HUDEP-2 (cell line): ENCODE results near the gene SORBS1.

Experiments
- DNase-seq, 76 experiments: peaks; one replicate each; lab custom pipeline; 2025; ENCODE audit not compliant: unreplicated experiment in 76 of 76; lab: John Stamatoyannopoulos, UW

SORBS1 gene

DNA sequence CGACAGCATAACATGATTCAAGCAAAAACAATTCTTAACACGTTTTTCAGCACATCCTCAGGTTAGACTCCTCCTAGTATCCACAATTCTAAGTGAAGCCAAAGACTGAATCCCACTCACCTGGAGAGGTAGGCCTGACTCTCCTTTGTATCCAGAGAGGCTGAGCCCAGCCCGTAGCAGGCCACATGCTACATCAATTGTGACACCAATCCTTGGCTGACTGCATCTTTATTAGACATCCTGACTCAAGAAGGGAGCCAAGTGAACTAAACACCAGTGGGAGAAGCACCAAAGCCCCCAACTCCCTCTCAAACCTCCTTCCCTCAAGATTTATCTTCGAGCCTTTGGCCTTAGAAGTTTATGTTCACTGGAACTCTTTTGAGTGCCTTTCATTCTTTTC is 144.9 kb downstream of the SORBS1 start:
- DNase-seq: no peak

GRCh38 chr10:95415621-95416031 is 145.5 kb downstream of the SORBS1 start:
- no peak for DNase-seq

- no peak for DNase-seq
Observed at GRCh38 chr10:95414844-95415485, 146.2 kb downstream of the SORBS1 start.

GRCh38 chr10:95414016-95414830 is 146.9 kb downstream of the SORBS1 start:
- DNase-seq: no peak

- DNase-seq: no peak
Observed at GRCh38 chr10:95413588-95413987, 147.6 kb downstream of the SORBS1 start.

DNA sequence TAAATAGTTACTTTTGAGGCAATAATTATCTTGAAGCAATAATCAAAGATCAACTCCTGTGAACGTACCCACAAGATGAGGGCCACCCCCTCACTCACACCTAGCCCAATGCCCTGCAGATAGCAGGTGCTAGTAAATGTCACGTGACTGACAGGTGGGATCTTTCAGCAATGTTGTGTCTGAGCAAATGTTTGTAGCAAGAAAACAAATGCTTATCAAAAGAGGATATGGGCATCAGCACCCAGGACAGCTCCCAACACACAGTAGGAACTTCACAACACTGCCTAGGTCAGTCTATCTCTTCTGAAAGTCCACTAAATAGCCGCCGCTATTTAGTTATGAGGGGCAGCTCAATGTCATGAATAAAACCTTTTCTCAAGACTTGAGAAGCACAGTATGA is 149.5 kb downstream of the SORBS1 start:
- peak in 2 of 76 experiments; percentile 1 to 2 for DNase-seq

DNA sequence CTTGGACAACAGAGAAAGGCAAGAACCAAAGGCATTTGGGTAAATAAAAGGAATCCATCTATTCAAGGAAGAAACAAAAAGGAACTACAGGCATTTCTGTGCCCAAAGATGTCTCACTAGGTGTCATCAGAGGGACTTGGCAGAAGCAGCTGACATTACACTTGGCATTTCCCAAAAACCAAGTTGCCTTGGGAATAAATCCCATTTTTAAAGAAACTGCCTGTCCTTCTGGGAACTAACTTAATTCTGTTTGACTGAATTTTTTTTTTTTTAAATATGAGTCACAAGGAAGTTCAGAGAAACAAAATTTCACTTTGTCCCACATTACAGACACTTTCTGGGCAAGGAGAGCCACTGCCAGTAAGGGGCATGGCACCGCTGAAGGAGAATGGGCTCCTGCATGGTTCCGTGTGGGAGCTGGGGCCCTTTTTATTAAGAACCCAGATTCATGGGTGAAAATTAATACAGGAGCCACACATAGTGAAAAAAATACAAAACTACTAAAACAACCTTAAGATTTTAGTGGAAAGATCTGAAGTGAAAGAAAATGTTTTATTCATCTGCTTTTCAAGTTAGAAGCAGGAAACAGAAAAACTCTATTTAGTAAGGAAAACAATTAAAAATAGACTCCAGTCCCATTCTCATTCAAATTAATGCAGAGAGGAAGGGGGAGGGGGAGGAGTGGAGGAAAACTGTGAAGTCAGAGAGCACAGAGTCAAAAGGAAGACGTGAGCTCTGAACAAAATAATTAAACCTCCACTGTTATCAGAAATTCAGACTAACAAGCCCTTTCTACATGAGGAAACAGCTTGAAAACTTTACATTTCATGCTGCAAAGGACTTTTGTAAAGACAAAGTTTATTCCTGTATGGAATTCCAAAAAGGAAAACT is 151.9 kb downstream of the SORBS1 start:
- DNase-seq: no peak

DNA sequence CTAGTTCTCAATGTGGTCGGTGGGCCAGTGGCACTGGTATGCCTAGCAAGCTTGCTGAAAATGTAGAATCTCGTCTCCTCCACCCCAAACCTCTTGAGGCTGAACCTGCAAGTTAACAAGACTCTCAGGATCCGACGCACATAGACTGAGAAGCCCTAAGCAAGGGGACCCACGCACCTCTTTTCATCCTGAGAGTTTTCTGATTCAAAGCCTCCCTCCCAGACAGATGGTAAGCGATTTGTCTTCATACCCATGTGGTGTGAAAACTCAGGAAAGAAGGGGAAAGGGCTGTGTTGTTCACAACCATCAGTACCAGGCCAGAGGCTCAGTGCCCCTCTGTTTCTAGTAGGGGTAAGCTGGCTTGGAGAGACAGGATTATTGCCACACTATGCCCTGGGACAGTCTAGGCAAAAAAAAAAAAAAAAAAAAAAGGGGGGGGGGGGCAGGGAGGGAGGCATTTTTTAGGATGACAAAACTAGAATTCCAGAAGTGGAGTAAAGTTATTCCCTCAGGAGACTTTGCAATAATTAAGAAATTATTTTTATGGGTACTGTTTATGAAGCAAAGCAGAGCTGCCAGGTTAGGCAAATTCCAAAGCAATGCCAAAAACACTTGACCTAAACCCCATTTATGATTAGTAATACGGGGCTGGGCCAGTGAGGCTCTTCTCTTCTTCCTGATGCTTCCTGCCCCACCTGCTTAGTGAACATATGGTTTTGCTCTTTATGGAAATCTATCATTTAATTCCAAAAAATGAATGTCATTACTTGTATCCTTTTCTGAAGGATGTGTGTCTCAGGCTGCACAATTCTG is 152.8 kb downstream of the SORBS1 start:
- no peak for DNase-seq

DNA sequence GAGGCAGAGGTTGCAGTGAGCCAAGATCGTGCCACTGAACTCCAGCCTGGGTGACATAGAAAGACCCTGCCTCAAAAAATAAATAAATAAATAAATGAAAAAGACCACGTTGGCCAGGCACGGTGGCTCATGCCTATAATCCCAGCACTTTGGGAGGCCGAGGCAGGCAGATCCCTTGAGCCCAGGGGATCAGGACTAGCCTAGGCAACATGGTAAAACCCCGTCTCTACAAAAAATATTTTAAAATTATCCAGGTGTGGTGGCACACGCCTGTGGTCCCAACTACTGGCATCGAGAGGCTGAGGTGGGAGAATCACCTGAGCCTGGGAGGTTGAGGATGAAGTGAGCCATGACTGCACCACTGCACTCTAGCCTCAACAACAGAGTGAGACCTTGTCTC is 153.6 kb downstream of the SORBS1 start:
- DNase-seq: no peak

DNA sequence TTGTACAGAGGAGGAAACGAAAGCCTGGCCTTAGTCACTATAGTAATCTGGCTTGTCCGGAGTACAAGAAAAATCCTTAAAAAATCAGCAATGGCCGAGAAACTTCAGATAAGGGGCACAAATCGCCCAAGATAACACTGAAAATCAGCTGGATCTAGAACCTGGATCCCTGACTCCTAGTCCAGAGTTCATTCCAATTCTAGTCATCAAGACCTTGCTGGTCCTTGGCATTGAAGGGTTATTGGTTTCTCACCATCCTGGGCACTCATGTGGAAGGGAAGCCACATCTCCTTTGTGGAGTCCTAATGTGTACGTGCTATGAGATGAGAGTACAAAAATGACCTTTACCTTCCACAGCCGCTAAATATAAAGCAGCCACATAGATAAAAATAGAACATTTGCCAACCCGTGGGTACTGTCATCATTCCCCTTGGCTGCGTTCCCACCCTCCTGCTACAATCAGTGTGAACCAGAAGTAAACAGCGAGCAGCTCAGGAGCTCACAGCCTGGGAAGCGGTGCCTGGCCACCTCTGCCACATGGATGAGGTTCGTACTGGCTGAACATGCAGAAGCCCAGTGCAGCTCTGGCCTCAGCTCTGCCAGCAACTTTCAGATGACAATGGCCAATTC is 154.4 kb downstream of the SORBS1 start:
- peak in 57 of 76 experiments; percentile 4 to 71 (median 38) for DNase-seq

DNA sequence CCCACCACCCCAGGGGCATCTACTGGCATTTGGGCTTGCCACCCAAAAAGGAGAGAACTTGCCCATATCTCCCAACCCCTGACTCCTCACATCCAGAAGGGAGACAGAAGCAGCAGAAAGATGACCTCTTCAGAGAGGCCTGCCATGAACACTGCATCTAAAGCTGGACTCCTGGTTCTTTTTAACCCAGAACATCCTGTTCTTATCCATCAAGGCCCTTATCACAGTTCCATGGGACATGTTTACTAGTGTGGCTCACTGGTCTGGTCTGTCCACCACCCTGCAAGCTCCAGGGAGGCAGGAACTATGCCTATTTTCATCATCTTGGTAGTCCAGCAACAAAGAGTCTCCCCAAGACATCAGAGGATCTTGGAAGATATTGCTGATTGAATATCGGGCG is 155.5 kb downstream of the SORBS1 start:
- no peak for DNase-seq

DNA sequence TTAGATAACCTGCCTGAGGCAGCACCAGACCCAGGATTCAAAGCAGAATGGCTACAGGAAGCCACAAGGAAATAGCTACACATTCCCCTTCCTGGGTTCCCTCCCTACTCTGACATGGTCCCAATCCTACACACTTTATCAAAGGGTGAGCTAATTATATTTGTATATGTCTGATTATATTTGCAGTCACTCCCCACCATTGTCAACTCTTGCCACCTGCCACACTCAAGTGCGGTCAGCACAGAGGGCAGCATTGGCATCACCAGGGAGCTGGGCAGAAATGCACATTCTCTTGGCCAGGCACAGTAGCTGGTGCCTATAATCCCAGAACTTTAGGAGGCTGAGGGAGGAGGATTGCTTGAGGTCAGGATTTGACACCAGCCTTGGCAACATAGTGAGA is 156.3 kb downstream of the SORBS1 start:
- DNase-seq: no peak

GRCh38 chr10:95404462-95404858 is 156.7 kb downstream of the SORBS1 start:
- no peak for DNase-seq

DNA sequence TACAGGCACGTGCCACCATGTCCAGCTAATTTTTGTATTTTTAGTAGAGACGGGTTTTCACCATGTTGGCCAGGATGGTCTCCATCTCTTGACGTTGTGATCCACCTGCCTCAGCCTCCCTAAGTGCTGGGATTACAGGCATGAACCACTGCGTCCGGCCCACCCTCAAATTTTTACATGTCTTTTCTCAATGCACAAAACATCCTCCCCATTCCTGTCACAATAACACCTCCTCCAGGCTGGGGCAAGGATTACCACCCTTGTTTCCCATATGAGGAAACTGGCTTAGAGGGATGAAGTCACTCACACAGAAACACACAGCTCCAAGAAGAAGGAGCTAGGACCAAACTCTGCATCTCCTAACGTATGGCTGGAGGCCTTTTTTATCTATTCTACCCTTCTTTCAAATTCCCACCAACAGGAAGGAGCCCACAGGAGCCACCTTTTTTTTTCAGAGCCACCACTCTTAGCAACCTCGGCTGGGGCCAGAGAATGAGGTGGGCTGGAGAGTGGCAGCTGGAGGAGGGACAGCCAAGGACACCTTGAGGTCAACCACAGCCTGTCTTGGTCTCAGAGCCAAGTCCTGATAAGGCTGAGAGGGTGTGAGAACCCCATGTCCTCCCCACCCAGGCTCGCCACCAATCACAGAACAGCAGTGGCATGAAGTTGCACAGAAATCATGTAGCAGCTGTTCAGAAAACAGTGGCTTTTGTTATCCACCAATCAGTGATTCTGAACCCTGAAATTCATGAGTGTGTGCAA is 157.3 kb downstream of the SORBS1 start:
- DNase-seq: peak in 62 of 76 experiments; percentile 4 to 73 (median 44)

DNA sequence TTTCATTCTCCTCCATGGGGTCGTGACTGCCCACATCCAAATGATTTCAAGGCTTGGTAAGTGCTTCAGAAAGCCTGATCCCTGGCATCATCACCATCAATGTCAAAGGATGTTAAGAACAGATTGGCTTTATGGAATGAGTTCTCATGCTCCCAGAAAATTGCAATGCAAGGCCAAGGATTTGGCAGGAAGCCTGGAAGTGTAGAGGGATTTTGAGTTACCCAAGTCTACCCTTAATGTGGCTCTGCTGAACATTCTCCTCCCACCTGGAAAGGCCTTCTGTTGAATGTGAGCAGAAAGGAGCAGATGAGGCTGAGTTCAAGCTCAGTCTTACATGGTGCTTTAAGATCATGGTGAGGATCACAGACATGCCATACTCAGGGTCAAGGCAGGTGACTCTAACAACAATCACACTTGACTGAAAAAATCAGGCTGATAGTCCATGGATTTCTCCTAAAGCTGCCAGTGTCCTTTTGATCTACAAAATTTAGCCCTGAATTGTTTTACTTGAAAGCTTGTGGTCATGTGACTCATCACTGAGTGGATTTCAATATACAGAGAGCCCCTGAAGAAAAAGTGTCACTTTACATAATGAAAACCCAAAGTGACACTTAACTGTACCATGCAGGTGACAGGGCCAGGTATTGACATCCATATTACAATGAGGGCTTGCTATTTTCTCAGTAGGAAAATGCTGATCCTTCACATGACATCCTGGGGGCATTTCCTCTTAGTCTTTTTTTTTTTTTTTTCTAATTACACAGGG is 159.3 kb downstream of the SORBS1 start:
- DNase-seq: no peak

DNA sequence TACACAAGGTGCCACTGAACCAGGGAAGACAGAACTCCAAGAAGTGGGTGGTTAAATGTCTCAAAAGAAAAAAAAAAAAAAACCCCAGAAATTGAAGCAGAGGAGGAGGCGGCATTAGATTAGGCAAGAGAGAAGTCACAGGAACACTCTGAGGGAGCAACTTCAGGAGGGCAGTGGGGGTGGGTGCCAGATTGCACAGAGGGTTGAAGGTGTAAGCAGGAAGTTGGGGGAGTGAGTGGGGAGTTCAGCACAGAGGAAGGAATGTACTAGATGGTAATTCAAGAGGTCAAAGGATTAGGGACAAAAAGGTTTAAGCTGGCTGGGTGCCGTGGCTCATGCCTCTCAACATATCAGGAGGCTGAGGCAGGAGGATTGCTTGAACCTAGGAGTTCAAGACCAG is 160.4 kb downstream of the SORBS1 start:
- DNase-seq: no peak

- DNase-seq: no peak
Observed at GRCh38 chr10:95399183-95399582, 162.0 kb downstream of the SORBS1 start.

DNA sequence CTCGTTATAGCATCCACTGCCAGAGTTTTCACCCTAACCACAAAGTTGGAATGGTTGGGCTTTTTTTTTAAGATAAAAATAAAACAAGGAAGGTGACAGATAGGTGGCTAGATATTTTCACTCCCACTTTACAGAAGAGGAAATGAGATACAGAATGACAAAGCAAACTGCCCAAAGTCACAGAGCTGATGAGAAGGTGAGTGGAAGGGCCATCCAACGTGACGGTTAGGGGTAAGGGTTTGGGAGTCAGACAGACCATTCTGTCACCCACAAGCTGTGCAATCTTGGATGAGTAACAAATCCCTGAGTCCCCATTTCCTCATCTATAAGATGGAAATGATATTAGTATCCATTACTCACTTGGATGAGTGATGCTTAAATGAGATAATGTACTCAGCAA is 163.4 kb downstream of the SORBS1 start:
- DNase-seq: no peak
